HL-60 (cell line): ENCODE results near the gene NT5C2.

Experiments
- DNase-seq, 2 experiments: peaks; one replicate each; pipeline ENCODE4 v3.0.0-alpha.2; 2010 to 2020; ENCODE audit warnings: low read depth in 1 of 2, low spot score in 1 of 2
- H3K27ac ChIP-seq: fragments of 250-450 bp; sonication (Bioruptor Pico); replicated peaks from 2 replicates; pipeline ENCODE4 v1.5.1; 2020; ENCODE audit warnings: mild to moderate bottlenecking, moderate library complexity
- H3K27me3 ChIP-seq: fragments of 250-450 bp; sonication (Bioruptor Pico); 2 replicates; pipeline ENCODE4 v1.5.1; 2021; ENCODE audit warnings: mild to moderate bottlenecking, moderate library complexity; ENCODE audit not compliant: insufficient read depth, poor library complexity, severe bottlenecking
- H3K4me3 ChIP-seq: replicated peaks from 2 replicates; pipeline ENCODE4 v1.5.1; 2011; ENCODE audit warnings: mild to moderate bottlenecking, control low read depth, low read length; ENCODE audit not compliant: insufficient read depth
- CTCF ChIP-seq: IDR thresholded peaks from one replicate; pipeline ENCODE4 v1.5.1; 2011; ENCODE audit warnings: low read length, control low read depth, inconsistent platforms; ENCODE audit not compliant: insufficient read depth
- GABPA ChIP-seq: IDR thresholded peaks from 2 replicates; pipeline ENCODE4 v1.6.1; 2012; ENCODE audit warnings: low read depth
- POLR2AphosphoS5 ChIP-seq: IDR thresholded peaks from 2 replicates; pipeline ENCODE4 v1.6.1; 2012; ENCODE audit warnings: low read depth
- SPI1 ChIP-seq: IDR thresholded peaks from 2 replicates; pipeline ENCODE4 v1.6.1; 2012; ENCODE audit warnings: low read depth, mild to moderate bottlenecking, borderline replicate concordance
- TF ChIP-seq, protein P1 (sequence below): IDR thresholded peaks from 2 replicates; pipeline ENCODE4 v1.6.1; 2012; ENCODE audit warnings: low read depth; ENCODE audit not compliant: insufficient replicate concordance

The NT5C2 gene

GRCh38 chr10:103053659-103054581 is 139.2 kb downstream of the NT5C2 start:
- TF ChIP-seq GABPA: no peak
- no peak for TF ChIP-seq POLR2AphosphoS5
- TF ChIP-seq SPI1: no peak
- TF ChIP-seq CTCF: peak; percentile 4
- TF ChIP-seq, protein P1, sequence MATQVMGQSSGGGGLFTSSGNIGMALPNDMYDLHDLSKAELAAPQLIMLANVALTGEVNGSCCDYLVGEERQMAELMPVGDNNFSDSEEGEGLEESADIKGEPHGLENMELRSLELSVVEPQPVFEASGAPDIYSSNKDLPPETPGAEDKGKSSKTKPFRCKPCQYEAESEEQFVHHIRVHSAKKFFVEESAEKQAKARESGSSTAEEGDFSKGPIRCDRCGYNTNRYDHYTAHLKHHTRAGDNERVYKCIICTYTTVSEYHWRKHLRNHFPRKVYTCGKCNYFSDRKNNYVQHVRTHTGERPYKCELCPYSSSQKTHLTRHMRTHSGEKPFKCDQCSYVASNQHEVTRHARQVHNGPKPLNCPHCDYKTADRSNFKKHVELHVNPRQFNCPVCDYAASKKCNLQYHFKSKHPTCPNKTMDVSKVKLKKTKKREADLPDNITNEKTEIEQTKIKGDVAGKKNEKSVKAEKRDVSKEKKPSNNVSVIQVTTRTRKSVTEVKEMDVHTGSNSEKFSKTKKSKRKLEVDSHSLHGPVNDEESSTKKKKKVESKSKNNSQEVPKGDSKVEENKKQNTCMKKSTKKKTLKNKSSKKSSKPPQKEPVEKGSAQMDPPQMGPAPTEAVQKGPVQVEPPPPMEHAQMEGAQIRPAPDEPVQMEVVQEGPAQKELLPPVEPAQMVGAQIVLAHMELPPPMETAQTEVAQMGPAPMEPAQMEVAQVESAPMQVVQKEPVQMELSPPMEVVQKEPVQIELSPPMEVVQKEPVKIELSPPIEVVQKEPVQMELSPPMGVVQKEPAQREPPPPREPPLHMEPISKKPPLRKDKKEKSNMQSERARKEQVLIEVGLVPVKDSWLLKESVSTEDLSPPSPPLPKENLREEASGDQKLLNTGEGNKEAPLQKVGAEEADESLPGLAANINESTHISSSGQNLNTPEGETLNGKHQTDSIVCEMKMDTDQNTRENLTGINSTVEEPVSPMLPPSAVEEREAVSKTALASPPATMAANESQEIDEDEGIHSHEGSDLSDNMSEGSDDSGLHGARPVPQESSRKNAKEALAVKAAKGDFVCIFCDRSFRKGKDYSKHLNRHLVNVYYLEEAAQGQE: no peak
- DNase-seq: peak in 1 of 2 experiments; percentile 32
- Histone ChIP-seq H3K27ac (no peak overlapping the region), H3K27me3 (no peaks in the 10 kb centered on the region), H3K4me3 (no peak overlapping the region)

GRCh38 chr10:103049237-103049636 is 143.8 kb downstream of the NT5C2 start:
- Histone ChIP-seq H3K27me3 (no peaks in the 10 kb centered on the region), H3K27ac (no peak overlapping the region), H3K4me3 (no peak overlapping the region)
- no peak for DNase-seq
- TF ChIP-seq CTCF (no peak), POLR2AphosphoS5 (no peak), GABPA (no peak), SPI1 (no peak)
- TF ChIP-seq, protein P1: no peak

- H3K27ac ChIP-seq: no peak overlapping the region
- no peak for DNase-seq
- H3K4me3 ChIP-seq: no peak overlapping the region
- TF ChIP-seq, protein P1: no peak
- TF ChIP-seq SPI1 (no peak), GABPA (no peak), POLR2AphosphoS5 (no peak), CTCF (no peak)
- no peaks in the 10 kb centered on the region for H3K27me3 ChIP-seq
These were observed 145.7 kb downstream of the NT5C2 start for GRCh38 chr10:103047381-103047780.
